Breast epithelium (tissue), 4 donors: ENCODE measurements around the gene ATXN1. TPM values are rescaled to one million over a fixed set of nuclear protein-coding genes. Genes with fewer than 3 reads are reported as not detected.

Experiments
- DNase-seq, 2 donors: peaks; one replicate each; pipeline ENCODE4 v3.0.0-alpha.2; 2019; ENCODE audit warnings: low spot score in 2 of 2
- H3K27ac ChIP-seq, 2 donors: fragments of 200-600 bp; sonication (generic) in 1 of 2; one replicate each; pipeline ENCODE4 v1.5.1; 2016 to 2019; ENCODE audit warnings: mild to moderate bottlenecking in 1 of 2
- H3K27me3 ChIP-seq, 2 donors: fragments of 200-600 bp; sonication (generic) in 1 of 2; one replicate each; pipeline versions ENCODE4 v1.5.1 to v1.6.0; 2017 to 2019; ENCODE audit warnings: control low read depth in 1 of 2, mild to moderate bottlenecking in 1 of 2
- H3K36me3 ChIP-seq: fragments of 200-600 bp; one replicate; pipeline ENCODE4 v1.5.1; 2019
- H3K4me1 ChIP-seq, 2 donors: fragments of 200-600 bp; sonication (generic); one replicate each; pipeline ENCODE4 v1.5.1; 2016 to 2019; ENCODE audit warnings: control low read depth in 1 of 2
- H3K4me3 ChIP-seq, 3 donors: fragments of 200-600 bp; sonication (generic); 1 replicate in 2 of 3; 2 replicates in 1 of 3; pipeline ENCODE4 v1.5.1; 2016 to 2019; ENCODE audit warnings: mild to moderate bottlenecking in 3 of 3, moderate library complexity in 2 of 3
- H3K9me3 ChIP-seq, 2 donors: fragments of 200-600 bp; sonication (generic) in 1 of 2; one replicate each; pipeline ENCODE4 v1.5.1; 2016 to 2019; ENCODE audit warnings: control low read depth in 1 of 2
- POLR2A ChIP-seq: fragments of 450-650 bp; IDR thresholded peaks from one replicate; pipeline ENCODE4 v1.6.1; 2016; ENCODE audit warnings: antibody characterized with exemption, mild to moderate bottlenecking, moderate library complexity
- POLR2AphosphoS5 ChIP-seq, 3 donors: sonication (generic); formaldehyde crosslinking; IDR thresholded peaks; one replicate each; pipeline ENCODE4 v1.6.1; 2017; ENCODE audit warnings: antibody characterized with exemption in 3 of 3
- intact Hi-C: fragments of 100-400 bp; cut with DNase I; formaldehyde crosslinking; loops from one replicate; pipeline ENCODE4 v1.15.1; 2023; ENCODE audit warnings: low total_unique reads
- total RNA-seq, 3 donors: library from RNA; depleted of rRNA; stranded (reverse); fragments of >200 nt; gene quantifications; one replicate each; pipeline ENCODE4 v1.1.0, GENCODE V29; 2016
- TF ChIP-seq, protein P1 (sequence below), 3 donors: fragments of 450-650 bp; IDR thresholded peaks; one replicate each; pipeline ENCODE4 v1.5.1; 2016 to 2017; ENCODE audit warnings: antibody characterized with exemption in 3 of 3, mild to moderate bottlenecking in 3 of 3, moderate library complexity in 3 of 3

ATXN1 gene
- total RNA-seq, 3 donors from 2014 or later, result 26.7 to 63.2 (median 37.4) TPM

DNA sequence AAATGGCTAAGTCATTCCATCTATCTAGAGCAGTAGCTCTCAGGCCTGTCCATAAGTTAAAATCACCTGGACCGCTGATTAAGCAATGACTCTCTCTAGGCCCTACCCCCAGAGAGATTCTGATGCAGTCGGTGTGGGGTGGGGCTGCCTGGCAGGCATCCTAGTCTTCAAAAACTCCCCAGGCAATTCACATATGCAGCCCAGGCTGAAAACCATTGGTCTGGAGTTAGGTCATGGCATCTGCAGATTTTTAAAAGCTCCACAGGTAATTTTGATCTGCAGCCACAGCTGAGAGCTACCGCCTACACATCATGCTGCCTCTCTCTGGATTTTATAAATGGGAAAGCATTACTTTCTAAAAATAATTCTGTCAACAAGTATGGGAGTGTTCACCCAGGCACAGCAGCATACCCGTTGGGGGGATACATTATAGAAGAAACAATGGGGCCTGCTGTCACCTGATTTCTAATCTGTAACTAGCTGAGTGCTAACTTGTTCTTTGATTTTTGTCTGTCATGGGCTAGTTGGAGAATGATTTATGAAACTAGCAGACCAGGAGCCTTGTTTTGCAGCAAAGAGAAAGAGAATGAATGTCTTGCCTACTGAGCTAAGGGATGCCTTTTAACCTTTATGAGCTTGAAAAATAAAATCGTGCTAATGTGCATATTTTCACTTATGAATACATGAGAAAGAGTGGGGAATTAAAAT, 44.1 kb upstream of the ATXN1 start:
- TF ChIP-seq, protein P1, sequence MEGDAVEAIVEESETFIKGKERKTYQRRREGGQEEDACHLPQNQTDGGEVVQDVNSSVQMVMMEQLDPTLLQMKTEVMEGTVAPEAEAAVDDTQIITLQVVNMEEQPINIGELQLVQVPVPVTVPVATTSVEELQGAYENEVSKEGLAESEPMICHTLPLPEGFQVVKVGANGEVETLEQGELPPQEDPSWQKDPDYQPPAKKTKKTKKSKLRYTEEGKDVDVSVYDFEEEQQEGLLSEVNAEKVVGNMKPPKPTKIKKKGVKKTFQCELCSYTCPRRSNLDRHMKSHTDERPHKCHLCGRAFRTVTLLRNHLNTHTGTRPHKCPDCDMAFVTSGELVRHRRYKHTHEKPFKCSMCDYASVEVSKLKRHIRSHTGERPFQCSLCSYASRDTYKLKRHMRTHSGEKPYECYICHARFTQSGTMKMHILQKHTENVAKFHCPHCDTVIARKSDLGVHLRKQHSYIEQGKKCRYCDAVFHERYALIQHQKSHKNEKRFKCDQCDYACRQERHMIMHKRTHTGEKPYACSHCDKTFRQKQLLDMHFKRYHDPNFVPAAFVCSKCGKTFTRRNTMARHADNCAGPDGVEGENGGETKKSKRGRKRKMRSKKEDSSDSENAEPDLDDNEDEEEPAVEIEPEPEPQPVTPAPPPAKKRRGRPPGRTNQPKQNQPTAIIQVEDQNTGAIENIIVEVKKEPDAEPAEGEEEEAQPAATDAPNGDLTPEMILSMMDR (IDR thresholded peaks at IDR 0.05), result no peak
- TF ChIP-seq POLR2AphosphoS5 (IDR thresholded peaks at IDR 0.05) (no peak), POLR2A (no peak)
- no peak for DNase-seq
- intact Hi-C loops, result no loop called here

DNA sequence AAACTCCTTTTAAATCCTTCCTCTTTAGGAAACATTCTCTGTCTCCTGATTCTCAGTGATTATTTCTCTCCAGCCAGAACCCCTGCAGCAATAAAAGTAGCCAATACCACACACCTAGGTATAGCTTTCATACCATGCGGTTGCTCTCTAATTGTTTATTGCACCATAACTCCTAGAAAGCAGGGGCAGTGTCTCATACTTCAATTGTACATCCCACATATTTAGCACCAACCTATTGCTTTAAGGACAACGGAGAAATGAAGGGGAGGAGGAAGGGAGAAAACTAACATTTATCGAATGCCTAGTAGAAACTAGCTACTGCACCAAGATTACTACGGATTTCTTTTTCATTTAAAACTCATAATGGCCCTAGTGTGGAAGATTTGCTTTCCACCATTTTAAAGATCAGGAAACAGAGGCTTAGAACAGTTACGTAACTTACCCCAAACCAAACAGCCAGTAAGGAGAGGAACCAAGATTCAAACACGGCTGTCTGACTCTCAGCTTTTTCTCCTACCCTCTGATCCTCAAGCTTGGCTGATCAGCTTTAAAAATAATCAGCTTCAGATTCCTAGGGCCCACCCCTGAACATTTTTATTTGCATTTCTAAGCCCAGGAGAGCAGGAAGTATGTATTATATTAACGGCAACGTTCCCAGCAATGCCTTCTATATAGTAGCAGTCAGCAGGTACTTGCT, 43.4 kb upstream of the ATXN1 start:
- H3K36me3 ChIP-seq, result no peaks in the 10 kb centered on the region
- H3K27ac ChIP-seq, result no peak overlapping the region
- no peaks in the 10 kb centered on the region for H3K27me3 ChIP-seq
- intact Hi-C loops, result no loop called here
- H3K9me3 ChIP-seq, result peaks cover 5 to 9% of the 10 kb centered on the region in 2 donors
- no peak for DNase-seq
- no peak overlapping the region for H3K4me3 ChIP-seq
- TF ChIP-seq POLR2A, result no peak
- no peak for TF ChIP-seq POLR2AphosphoS5 (IDR thresholded peaks at IDR 0.05)
- TF ChIP-seq, protein P1 (IDR thresholded peaks at IDR 0.05), result no peak
- no peaks in the 10 kb centered on the region for H3K4me1 ChIP-seq

More for the DNA sequence above, 44.1 kb upstream of the ATXN1 start:
- H3K4me1 ChIP-seq, result no peaks in the 10 kb centered on the region
- no peaks in the 10 kb centered on the region for H3K27me3 ChIP-seq
- H3K27ac ChIP-seq, result no peak overlapping the region
- no peaks in the 10 kb centered on the region for H3K36me3 ChIP-seq
- peaks cover 5 to 11% of the 10 kb centered on the region in 2 donors for H3K9me3 ChIP-seq
- no peak overlapping the region for H3K4me3 ChIP-seq

DNA sequence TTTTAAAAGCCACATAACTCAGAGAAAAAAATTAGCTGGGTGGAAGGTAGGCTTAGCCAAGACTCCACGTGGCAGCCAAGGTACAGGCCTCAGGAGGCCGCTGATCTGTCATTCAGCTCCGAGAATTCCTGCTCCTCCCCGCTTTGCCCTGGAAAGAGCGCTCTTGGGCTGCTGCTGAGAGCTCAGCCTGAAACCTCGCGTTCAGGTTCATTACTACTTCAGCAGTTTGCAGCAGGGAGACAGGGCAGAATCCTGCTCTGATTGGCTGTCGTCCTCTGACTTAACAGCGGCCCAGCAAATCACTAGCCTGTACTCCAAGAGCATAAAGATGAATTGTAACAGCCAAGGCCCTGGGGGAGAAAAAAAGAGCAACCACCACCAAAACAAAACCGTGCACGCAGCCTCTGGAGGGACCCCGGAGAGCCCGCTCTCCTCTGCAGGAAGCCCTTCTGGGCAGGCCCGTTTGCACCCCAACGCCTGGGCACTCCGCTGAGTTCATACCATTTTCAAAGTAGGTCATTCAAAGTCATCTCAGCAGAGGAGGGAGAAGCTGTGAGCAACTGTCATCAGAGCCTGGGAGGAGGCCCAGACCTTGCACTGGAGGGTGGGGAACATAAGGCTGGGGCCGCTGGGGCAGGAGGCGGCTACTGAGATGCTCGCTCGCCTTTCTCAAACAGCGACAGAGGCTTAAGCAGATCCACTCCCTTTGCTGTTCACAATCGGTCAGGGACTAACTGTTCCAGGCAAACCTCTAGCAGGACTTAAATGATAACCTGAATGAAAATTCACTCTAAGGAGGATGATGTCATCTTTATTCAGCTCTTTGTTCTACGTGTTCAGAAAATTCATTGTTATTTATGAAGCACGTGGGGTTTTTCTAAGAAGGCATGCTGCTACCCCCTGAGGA, 42.3 kb upstream of the ATXN1 start:
- H3K36me3 ChIP-seq, result no peaks in the 10 kb centered on the region
- no peaks in the 10 kb centered on the region for H3K9me3 ChIP-seq
- H3K27me3 ChIP-seq, result no peaks in the 10 kb centered on the region
- no peak for TF ChIP-seq POLR2A
- H3K27ac ChIP-seq, result no peak overlapping the region
- no peaks in the 10 kb centered on the region for H3K4me1 ChIP-seq
- DNase-seq, result no peak
- H3K4me3 ChIP-seq, result no peak overlapping the region
- intact Hi-C loops, result no loop called here

DNA sequence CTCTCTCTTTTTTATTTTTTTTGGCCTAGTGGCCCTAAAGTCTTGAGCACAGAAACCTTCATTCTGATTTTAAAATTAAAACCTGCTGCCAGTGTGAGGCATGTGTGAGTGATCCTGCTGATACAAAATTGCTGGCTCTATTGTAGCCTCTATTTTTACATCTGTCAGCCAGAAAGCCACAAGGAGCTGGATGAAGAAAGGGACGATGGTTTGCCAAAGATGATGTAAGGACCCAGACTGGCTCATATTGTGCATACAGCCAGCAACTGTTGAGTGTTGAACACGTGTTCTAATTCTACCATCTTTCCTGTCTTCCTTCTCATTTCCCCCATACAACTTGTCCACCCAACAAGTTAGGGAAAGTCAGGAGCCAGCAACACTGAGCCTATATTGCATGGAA, 40.8 kb upstream of the ATXN1 start:
- Histone ChIP-seq H3K4me1 (no peaks in the 10 kb centered on the region), H3K27me3 (no peaks in the 10 kb centered on the region), H3K9me3 (no peaks in the 10 kb centered on the region), H3K36me3 (no peaks in the 10 kb centered on the region), H3K4me3 (no peak overlapping the region), H3K27ac (no peak overlapping the region)
- DNase-seq, result no peak
- intact Hi-C loops, result no loop called here
- TF ChIP-seq POLR2A (no peak), POLR2AphosphoS5 (IDR thresholded peaks at IDR 0.05) (no peak)
- TF ChIP-seq, protein P1 (IDR thresholded peaks at IDR 0.05), result no peak

DNA sequence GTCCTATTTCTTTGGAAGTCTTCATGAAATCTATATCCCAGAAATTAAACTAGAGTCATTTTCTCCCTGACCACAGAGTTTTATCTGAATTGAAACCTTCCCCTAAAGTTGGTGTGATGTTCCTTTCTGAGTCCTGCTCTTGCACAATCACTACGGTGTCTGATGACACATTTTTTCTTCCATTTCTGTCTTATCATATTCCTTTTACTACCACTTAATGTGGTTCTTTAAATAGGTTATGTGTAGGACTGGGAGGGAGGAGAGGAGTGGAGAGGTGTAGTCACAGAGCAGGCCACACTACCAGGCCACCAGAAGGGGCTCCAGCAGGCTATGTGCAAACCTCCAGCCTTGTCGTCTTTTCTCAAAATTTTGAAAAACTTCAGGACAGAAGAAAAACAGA, 39.7 kb upstream of the ATXN1 start:
- H3K4me3 ChIP-seq, result no peak overlapping the region
- TF ChIP-seq POLR2A (no peak), POLR2AphosphoS5 (IDR thresholded peaks at IDR 0.05) (no peak)
- TF ChIP-seq, protein P1 (IDR thresholded peaks at IDR 0.05), result no peak
- no peaks in the 10 kb centered on the region for H3K27me3 ChIP-seq
- DNase-seq, result no peak
- H3K4me1 ChIP-seq, result no peaks in the 10 kb centered on the region
- no peaks in the 10 kb centered on the region for H3K36me3 ChIP-seq
- intact Hi-C loops, result no loop called here
- no peak overlapping the region for H3K27ac ChIP-seq
- H3K9me3 ChIP-seq, result no peaks in the 10 kb centered on the region
